Activated T-cell treated with anti-CD3 and anti-CD28 coated beads, Interleukin-2, amount 50 U/mL, for 72 hours (primary cell): ENCODE results near the gene TXNRD2. TPM values are rescaled to one million over a fixed set of nuclear protein-coding genes. Genes with fewer than 3 reads are reported as not detected.

Experiments used
- ATAC-seq, 2 donors: fragments of 150-1000 bp; cut with Tn5 transposase; replicated peaks in 1 of 2; 2 replicates each; pipeline ENCODE4 v1.10.0; 2021; ENCODE audit warnings: moderate library complexity in 2 of 2, mild to moderate bottlenecking in 1 of 2
- DNase-seq, 2 donors: peaks; one replicate each; pipeline ENCODE4 v3.0.0; 2021 to 2022; ENCODE audit warnings: mixed read lengths in 1 of 2
- H3K27ac Mint-ChIP-seq: one replicate; pipeline ENCODE4 v1.8.0; 2022; ENCODE audit warnings: mild to moderate bottlenecking, moderate library complexity, mixed read lengths
- H3K27me3 Mint-ChIP-seq: one replicate; pipeline ENCODE4 v1.8.0; 2022; ENCODE audit warnings: low read depth, mixed read lengths
- H3K36me3 Mint-ChIP-seq, 2 donors: one replicate each; pipeline ENCODE4 v1.8.0; 2022; ENCODE audit warnings: mixed read lengths in 2 of 2, mild to moderate bottlenecking in 1 of 2; ENCODE audit not compliant: insufficient read depth in 2 of 2
- H3K4me1 Mint-ChIP-seq: one replicate; pipeline ENCODE4 v1.8.0; 2022; ENCODE audit warnings: low read depth, mixed read lengths
- H3K4me3 Mint-ChIP-seq, 2 donors: one replicate each; pipeline ENCODE4 v1.8.0; 2022; ENCODE audit warnings: mild to moderate bottlenecking in 2 of 2, mixed read lengths in 2 of 2, moderate library complexity in 2 of 2
- H3K9me3 Mint-ChIP-seq, 2 donors: one replicate each; pipeline ENCODE4 v1.8.0; 2022; ENCODE audit warnings: mixed read lengths in 2 of 2
- total RNA-seq, 2 donors: library from RNA; stranded (reverse); gene quantifications; one replicate each; pipeline ENCODE4 v1.2.3, GENCODE V29; 2022

The TXNRD2 gene
- total RNA-seq, 2 donors from 2014 or later, result 21.3 to 23.4 TPM

GRCh38 chr22:19872779-19873137 is 68.9 kb downstream of the TXNRD2 start:
- Mint-ChIP-seq H3K4me1 (no peaks in the 10 kb centered on the region), H3K36me3 (no peaks in the 10 kb centered on the region), H3K27ac (no peak overlapping the region), H3K27me3 (no peaks in the 10 kb centered on the region), H3K9me3 (no peaks in the 10 kb centered on the region), H3K4me3 (no peak overlapping the region)
- no peak for DNase-seq
- ATAC-seq, result no peak

DNA sequence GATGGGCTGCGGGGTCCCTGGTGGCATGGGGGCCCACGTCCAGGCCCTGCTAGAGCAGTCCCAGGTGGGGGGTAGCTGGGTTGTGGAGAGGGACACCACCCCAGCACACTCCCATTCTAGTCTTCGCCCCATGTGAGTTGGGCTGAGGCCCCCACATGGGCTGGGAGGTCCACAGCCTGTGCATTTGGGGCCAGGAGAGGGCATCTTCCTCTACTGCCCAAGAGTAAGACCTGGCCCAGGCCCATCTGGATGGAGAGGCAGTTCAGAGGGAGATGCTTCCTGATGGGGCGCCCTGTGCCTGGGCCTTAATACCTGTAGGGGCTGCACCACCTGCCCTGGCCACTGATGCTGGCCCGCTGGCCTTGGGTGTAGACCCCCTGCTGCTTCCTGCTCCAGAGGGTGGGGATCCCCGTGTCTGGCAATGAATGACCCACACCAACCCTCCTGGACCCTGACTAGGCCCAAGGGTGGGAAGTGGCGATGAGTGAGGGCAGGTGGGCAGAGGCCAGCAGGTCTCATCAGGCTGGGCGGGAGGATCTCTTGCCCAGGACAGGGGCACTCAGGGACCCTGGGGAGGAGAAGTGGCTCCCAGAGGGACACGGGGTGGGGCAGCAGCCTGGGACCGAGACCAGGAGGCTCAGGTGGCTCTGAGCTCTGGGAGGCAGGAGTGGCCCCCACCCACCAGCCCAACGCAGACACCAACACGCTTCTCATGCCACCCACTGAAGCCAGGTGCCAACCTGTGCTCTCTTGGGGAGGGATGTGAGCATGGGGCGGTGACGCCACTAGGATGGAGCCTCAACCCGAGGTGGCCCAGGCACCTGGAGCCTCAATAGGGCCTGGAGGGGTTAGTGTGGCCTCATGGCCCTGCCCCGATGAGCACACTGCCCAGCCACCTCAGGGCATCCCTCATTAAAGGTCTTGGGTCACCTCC is 69.5 kb downstream of the TXNRD2 start:
- H3K27me3 Mint-ChIP-seq, result no peaks in the 10 kb centered on the region
- no peak for DNase-seq
- no peak overlapping the region for H3K27ac Mint-ChIP-seq
- no peaks in the 10 kb centered on the region for H3K9me3 Mint-ChIP-seq
- no peak overlapping the region for H3K4me3 Mint-ChIP-seq
- ATAC-seq, result no peak
- H3K4me1 Mint-ChIP-seq, result no peaks in the 10 kb centered on the region
- H3K36me3 Mint-ChIP-seq, result no peaks in the 10 kb centered on the region

DNA sequence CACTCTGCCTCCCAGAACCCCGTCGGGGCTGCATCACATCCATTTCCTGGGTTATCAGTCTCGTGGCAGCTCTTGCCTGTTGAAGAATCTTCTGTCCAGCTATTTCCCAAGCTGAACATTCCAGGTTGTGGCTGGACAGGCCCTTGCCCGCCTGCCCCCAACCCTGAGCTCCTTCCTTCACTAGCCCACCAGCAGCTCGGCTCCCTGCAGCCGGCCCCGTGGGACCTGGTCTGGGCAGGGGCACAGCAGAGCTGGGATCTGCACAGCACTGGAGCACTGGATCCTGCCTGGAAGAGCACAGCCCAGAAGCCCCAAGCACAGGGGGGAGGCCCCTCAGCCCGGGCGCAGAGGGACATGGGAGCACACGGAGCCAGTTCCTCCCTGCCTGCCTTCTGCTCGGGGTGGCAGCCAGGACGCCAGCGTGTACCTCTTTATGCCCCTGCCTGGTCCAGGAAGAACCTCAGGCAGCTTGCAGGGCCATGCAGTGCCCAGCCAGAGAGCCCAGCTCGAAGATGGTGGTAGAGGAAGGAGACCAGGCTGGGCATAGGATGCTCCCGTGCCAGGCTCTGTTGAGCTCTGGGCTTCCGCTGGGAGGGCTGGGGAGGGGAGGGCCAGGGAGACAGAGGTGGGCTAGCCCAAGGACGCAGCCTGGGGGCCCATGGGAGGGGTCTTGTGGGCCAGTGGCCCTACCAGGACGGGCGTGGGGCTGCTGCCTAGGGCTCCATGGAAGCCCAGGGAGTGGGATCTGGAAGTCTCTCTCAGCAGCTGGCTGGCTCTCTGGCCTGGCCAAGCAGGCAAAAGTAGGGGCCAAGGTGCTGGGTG is 70.4 kb downstream of the TXNRD2 start:
- H3K4me1 Mint-ChIP-seq, result no peaks in the 10 kb centered on the region
- no peaks in the 10 kb centered on the region for H3K27me3 Mint-ChIP-seq
- no peaks in the 10 kb centered on the region for H3K9me3 Mint-ChIP-seq
- ATAC-seq (no peak), DNase-seq (no peak)
- H3K27ac Mint-ChIP-seq, result no peak overlapping the region
- H3K36me3 Mint-ChIP-seq, result no peaks in the 10 kb centered on the region
- no peak overlapping the region for H3K4me3 Mint-ChIP-seq

- ATAC-seq (no peak), DNase-seq (no peak)
- no peaks in the 10 kb centered on the region for H3K27me3 Mint-ChIP-seq
- no peaks in the 10 kb centered on the region for H3K9me3 Mint-ChIP-seq
- no peaks in the 10 kb centered on the region for H3K4me1 Mint-ChIP-seq
- no peak overlapping the region for H3K27ac Mint-ChIP-seq
- no peak overlapping the region for H3K4me3 Mint-ChIP-seq
- no peaks in the 10 kb centered on the region for H3K36me3 Mint-ChIP-seq
These were observed 71.2 kb downstream of the TXNRD2 start for GRCh38 chr22:19870153-19871022.

GRCh38 chr22:19869497-19870152 is 72.0 kb downstream of the TXNRD2 start:
- H3K27ac Mint-ChIP-seq, result no peak overlapping the region
- H3K9me3 Mint-ChIP-seq, result no peaks in the 10 kb centered on the region
- no peak for DNase-seq
- no peaks in the 10 kb centered on the region for H3K36me3 Mint-ChIP-seq
- H3K4me1 Mint-ChIP-seq, result no peaks in the 10 kb centered on the region
- no peaks in the 10 kb centered on the region for H3K27me3 Mint-ChIP-seq
- ATAC-seq, result no peak
- H3K4me3 Mint-ChIP-seq, result no peak overlapping the region

- no peak for ATAC-seq
- no peak for DNase-seq
- Mint-ChIP-seq H3K9me3 (no peaks in the 10 kb centered on the region), H3K4me1 (no peaks in the 10 kb centered on the region), H3K27me3 (no peaks in the 10 kb centered on the region), H3K36me3 (no peaks in the 10 kb centered on the region), H3K27ac (no peak overlapping the region), H3K4me3 (no peak overlapping the region)
These were observed 72.7 kb downstream of the TXNRD2 start for GRCh38 chr22:19868773-19869471.

GRCh38 chr22:19868333-19868732 is 73.3 kb downstream of the TXNRD2 start:
- Mint-ChIP-seq H3K27me3 (no peaks in the 10 kb centered on the region), H3K27ac (no peak overlapping the region), H3K4me1 (no peaks in the 10 kb centered on the region), H3K36me3 (no peaks in the 10 kb centered on the region), H3K4me3 (no peak overlapping the region), H3K9me3 (no peaks in the 10 kb centered on the region)
- DNase-seq (no peak), ATAC-seq (no peak)

GRCh38 chr22:19867617-19868016 is 74.0 kb downstream of the TXNRD2 start:
- Mint-ChIP-seq H3K27ac (no peak overlapping the region), H3K36me3 (no peaks in the 10 kb centered on the region), H3K4me1 (no peaks in the 10 kb centered on the region), H3K4me3 (no peak overlapping the region), H3K27me3 (no peaks in the 10 kb centered on the region), H3K9me3 (no peaks in the 10 kb centered on the region)
- DNase-seq (no peak), ATAC-seq (no peak)

DNA sequence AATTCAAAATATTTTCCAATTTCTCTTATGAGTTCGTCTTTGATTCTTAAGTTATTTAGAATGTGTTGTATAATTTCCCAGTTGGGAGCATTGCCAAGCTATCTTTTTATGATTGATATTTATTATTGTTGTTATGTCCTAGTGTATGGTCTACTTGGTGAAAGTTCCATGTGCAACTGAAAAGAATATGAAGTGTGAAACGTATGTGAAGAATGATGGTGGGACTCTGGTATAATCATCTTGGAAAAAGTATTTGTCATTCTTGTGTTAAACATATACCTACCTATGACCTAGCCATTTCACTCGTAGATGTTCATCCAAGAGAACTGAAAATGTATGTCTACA is 75.0 kb downstream of the TXNRD2 start:
- H3K27me3 Mint-ChIP-seq, result no peaks in the 10 kb centered on the region
- no peak for DNase-seq

GRCh38 chr22:19865141-19865829 is 76.3 kb downstream of the TXNRD2 start:
- Mint-ChIP-seq H3K36me3 (peaks cover 0 to 1% of the 10 kb centered on the region in 2 donors), H3K4me1 (no peaks in the 10 kb centered on the region), H3K27ac (no peak overlapping the region)

More for the DNA sequence above, 75.0 kb downstream of the TXNRD2 start:
- H3K9me3 Mint-ChIP-seq, result no peaks in the 10 kb centered on the region
- H3K4me1 Mint-ChIP-seq, result no peaks in the 10 kb centered on the region
- no peak overlapping the region for H3K27ac Mint-ChIP-seq
- H3K36me3 Mint-ChIP-seq, result no peaks in the 10 kb centered on the region
- H3K4me3 Mint-ChIP-seq, result no peak overlapping the region
- no peak for ATAC-seq

DNA sequence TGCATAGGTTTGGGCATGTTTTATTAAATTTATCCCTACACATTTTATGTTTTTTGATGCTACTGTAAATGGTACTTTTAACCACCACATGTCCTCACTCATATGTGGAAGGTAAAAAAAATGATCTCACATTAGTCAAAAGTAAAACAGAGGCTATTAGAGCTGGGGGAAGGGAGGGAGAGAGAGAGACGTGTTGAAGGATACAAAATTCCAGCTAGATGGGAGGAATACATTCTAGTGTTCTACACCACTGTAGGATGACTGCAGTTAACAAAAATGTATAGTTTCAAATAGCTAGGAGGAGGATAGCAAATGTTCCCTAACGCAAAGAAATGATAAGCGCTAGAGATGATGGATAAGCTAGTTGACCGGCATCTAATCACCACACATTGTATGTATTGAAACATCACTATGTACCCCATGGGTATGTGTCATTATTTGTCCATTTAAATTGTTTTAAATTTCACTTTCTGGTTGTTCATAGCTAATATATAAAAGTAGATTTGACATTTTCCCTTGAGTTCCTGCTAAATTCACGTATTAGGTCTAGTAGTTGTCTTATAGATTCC is 77.0 kb downstream of the TXNRD2 start:
- Mint-ChIP-seq H3K27me3 (no peaks in the 10 kb centered on the region), H3K27ac (no peak overlapping the region), H3K9me3 (no peaks in the 10 kb centered on the region), H3K36me3 (peaks cover 0 to 1% of the 10 kb centered on the region in 2 donors), H3K4me1 (no peaks in the 10 kb centered on the region), H3K4me3 (no peak overlapping the region)
- no peak for DNase-seq
- ATAC-seq, result no peak

More at GRCh38 chr22:19865141-19865829, 76.3 kb downstream of the TXNRD2 start:
- no peak for DNase-seq
- Mint-ChIP-seq H3K27me3 (no peaks in the 10 kb centered on the region), H3K9me3 (no peaks in the 10 kb centered on the region), H3K4me3 (no peak overlapping the region)
- no peak for ATAC-seq
